ENCODE measurements around the gene FBLL1. TPM values are rescaled to one million over a fixed set of nuclear protein-coding genes. Genes with fewer than 3 reads are reported as not detected.

Gene FBLL1
- polyA plus RNA-seq, 1 experiment = 0.11 TPM

DNA sequence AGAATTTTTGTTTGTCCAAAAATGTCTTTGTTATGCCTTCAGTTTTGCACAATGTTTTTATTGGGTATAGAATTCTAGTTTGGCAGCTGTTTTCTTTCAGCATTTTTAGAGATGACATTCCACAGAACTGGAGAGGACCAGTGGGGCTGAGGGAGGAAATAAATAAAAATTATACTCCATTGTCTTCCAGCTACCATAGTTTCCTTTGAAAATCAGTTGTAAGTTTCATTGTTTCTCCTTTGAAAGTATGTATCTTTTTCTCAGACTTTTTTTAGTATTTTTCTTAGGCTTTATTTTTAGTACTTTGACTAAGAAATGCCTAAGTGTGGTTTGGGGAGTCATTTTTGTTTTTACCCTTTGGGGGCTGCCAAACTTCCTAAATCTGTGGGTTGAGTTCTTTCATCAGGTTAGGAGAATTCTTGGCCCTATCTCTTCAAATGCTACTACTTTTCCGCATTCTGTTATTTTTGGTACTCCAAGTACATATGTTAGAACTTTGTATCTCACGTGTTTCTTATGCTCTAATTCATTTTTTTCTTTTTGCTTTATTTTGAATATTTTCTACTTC lies 15.2 kb upstream of the FBLL1 start:
- POLR2A ChIA-PET = no interaction called here
- no peak for TF ChIP-seq CTCF (IDR thresholded peaks at IDR 0.05; ENCODE audit: low read depth, low read length)

GRCh38 chr5:168525856-168526255 lies 3.2 kb upstream of the FBLL1 start:
- POLR2A ChIA-PET = no interaction called here

More for the DNA sequence above, 15.2 kb upstream of the FBLL1 start:
- no peak overlapping the region for H3K27ac ChIP-seq (ENCODE audit: low read depth, low read length)
- no peak overlapping the region for H3K4me3 ChIP-seq (ENCODE audit: low read depth, low read length)
- H3K9me3 ChIP-seq (ENCODE audit: control insufficient read depth, insufficient read depth, low read length) = peaks cover 4% of the 10 kb centered on the region
- no peaks in the 10 kb centered on the region for H3K27me3 ChIP-seq (ENCODE audit: control insufficient read depth, insufficient read depth, low read length)
- CTCF ChIA-PET = interaction anchor here (1.1 to 1.5 kb wide), 2 partner anchors 244 to 245 kb away, joined by 3 to 9 read pairs; no protein-coding TSS in a partner anchor
- DNase-seq (ENCODE audit: low read depth, low spot score) = no peak

GRCh38 chr5:168527756-168528295 lies 1.3 kb upstream of the FBLL1 start:
- ChIA-PET POLR2A (no interaction called here), CTCF (no interaction called here)

More at GRCh38 chr5:168525856-168526255, 3.2 kb upstream of the FBLL1 start:
- DNase-seq (ENCODE audit: low read depth, low spot score) = no peak
- no peak overlapping the region for H3K27ac ChIP-seq (ENCODE audit: low read depth, low read length)
- H3K27me3 ChIP-seq (ENCODE audit: control insufficient read depth, insufficient read depth, low read length) = peaks cover 21% of the 10 kb centered on the region
- H3K9me3 ChIP-seq (ENCODE audit: control insufficient read depth, insufficient read depth, low read length) = peaks cover 10% of the 10 kb centered on the region
- CTCF ChIA-PET = no interaction called here
- H3K4me3 ChIP-seq (ENCODE audit: low read depth, low read length) = no peak overlapping the region
- TF ChIP-seq CTCF (IDR thresholded peaks at IDR 0.05; ENCODE audit: low read depth, low read length) = no peak

DNA sequence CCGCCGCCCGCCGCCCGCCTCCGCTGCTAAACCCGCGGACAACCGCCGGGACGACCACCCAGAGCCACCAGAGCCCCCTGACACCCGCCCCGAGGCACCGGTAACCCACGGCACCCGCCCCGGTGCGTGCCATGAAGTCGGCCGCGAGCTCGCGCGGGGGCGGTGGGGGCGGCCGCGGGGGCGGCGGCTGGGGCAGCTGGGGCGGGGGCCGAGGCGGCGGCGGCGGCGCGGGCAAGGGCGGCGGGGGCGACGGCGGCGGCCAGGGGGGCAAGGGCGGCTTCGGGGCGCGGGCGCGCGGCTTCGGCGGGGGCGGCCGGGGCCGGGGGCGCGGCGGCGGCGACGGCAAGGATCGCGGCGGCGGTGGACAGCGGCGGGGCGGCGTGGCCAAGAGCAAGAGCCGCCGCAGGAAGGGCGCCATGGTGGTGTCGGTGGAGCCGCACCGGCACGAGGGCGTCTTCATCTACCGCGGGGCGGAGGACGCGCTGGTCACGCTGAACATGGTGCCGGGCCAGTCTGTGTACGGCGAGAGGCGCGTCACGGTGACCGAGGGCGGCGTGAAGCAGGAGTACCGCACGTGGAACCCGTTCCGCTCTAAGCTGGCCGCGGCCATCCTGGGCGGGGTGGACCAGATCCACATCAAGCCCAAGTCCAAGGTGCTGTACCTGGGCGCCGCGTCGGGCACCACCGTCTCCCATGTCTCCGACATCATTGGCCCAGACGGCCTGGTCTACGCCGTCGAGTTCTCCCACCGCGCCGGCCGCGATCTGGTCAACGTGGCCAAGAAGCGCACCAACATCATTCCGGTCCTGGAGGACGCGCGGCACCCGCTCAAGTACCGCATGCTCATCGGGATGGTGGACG lies 499 bp downstream of the FBLL1 start:
- Histone ChIP-seq H3K9me3 (ENCODE audit: control insufficient read depth, insufficient read depth, low read length) (peaks cover 10% of the 10 kb centered on the region), H3K4me3 (ENCODE audit: low read depth, low read length) (peak overlapping the region; percentile 50), H3K27ac (ENCODE audit: low read depth, low read length) (no peak overlapping the region), H3K27me3 (ENCODE audit: control insufficient read depth, insufficient read depth, low read length) (peaks cover 24% of the 10 kb centered on the region)
- no peak for DNase-seq (ENCODE audit: low read depth, low spot score)
- ChIA-PET CTCF (no interaction called here), POLR2A (no interaction called here)
- TF ChIP-seq CTCF (IDR thresholded peaks at IDR 0.05; ENCODE audit: low read depth, low read length) = no peak

More at GRCh38 chr5:168527756-168528295, 1.3 kb upstream of the FBLL1 start:
- no peak overlapping the region for H3K27ac ChIP-seq (ENCODE audit: low read depth, low read length)
- peaks cover 10% of the 10 kb centered on the region for H3K9me3 ChIP-seq (ENCODE audit: control insufficient read depth, insufficient read depth, low read length)
- peaks cover 21% of the 10 kb centered on the region for H3K27me3 ChIP-seq (ENCODE audit: control insufficient read depth, insufficient read depth, low read length)
- DNase-seq (ENCODE audit: low read depth, low spot score) = no peak
- no peak overlapping the region for H3K4me3 ChIP-seq (ENCODE audit: low read depth, low read length)
- no peak for TF ChIP-seq CTCF (IDR thresholded peaks at IDR 0.05; ENCODE audit: low read depth, low read length)

Data from AG04450 (cell line).